Caco-2 (cell line): ENCODE results near the gene SLC36A3. TPM values are rescaled to one million over a fixed set of nuclear protein-coding genes. Genes with fewer than 3 reads are reported as not detected.

Source experiments
- BruUV-seq: library from RNA; stranded (reverse); fragments of 400-500 nt; replicated peaks from 2 replicates; lab custom pipeline; 2021; lab: Mats Ljungman, UMichigan
- CTCF ChIA-PET: fragments of 300-600 bp; sonication (Branson Sonifier 250); formaldehyde crosslinking; loops from one replicate; lab custom pipeline; 2022; ENCODE audit warnings: antibody characterized with exemption; lab: Charles Lee
- POLR2A ChIA-PET: fragments of 300-600 bp; sonication (Branson Sonifier 250); formaldehyde crosslinking; loops from one replicate; lab custom pipeline; 2022; ENCODE audit warnings: antibody characterized with exemption; lab: Charles Lee
- DNase-seq, 2 experiments: peaks; one replicate each; pipeline versions ENCODE4 v3.0.0 to v3.0.0-alpha.2; 2020 to 2022
- H3K27me3 ChIP-seq: replicated peaks from 2 replicates; pipeline ENCODE4 v1.6.0; 2011; ENCODE audit warnings: low read length; ENCODE audit not compliant: control insufficient read depth, insufficient read depth
- H3K36me3 ChIP-seq: 2 replicates; pipeline ENCODE4 v1.5.1; 2011; ENCODE audit warnings: low read length; ENCODE audit not compliant: control insufficient read depth, insufficient read depth
- H3K4me1 ChIP-seq: fragments of 250-450 bp; sonication (Bioruptor Pico); 2 replicates; pipeline ENCODE4 v1.5.1; 2020; ENCODE audit warnings: mild to moderate bottlenecking
- H3K4me3 ChIP-seq: 2 replicates; pipeline ENCODE4 v1.5.1; 2011; ENCODE audit warnings: low read depth, mild to moderate bottlenecking, control low read depth, low read length
- H3K9me3 ChIP-seq: fragments of 250-450 bp; sonication (Bioruptor Pico); 2 replicates; pipeline ENCODE4 v1.5.1; 2020; ENCODE audit warnings: mild to moderate bottlenecking, moderate library complexity
- H3K27ac Mint-ChIP-seq: one replicate; pipeline ENCODE4 v1.8.0; 2022; ENCODE audit warnings: mixed read lengths; ENCODE audit not compliant: unreplicated experiment
- H3K27me3 Mint-ChIP-seq: one replicate; pipeline ENCODE4 v1.8.0; 2022; ENCODE audit warnings: mixed read lengths; ENCODE audit not compliant: insufficient read depth, unreplicated experiment
- H3K36me3 Mint-ChIP-seq: one replicate; pipeline ENCODE4 v1.8.0; 2022; ENCODE audit warnings: mild to moderate bottlenecking, mixed read lengths; ENCODE audit not compliant: insufficient read depth, unreplicated experiment
- H3K4me1 Mint-ChIP-seq: one replicate; pipeline ENCODE4 v1.8.0; 2022; ENCODE audit warnings: low read depth, mixed read lengths; ENCODE audit not compliant: unreplicated experiment
- H3K4me3 Mint-ChIP-seq: one replicate; pipeline ENCODE4 v1.8.0; 2022; ENCODE audit warnings: mild to moderate bottlenecking, moderate library complexity, mixed read lengths; ENCODE audit not compliant: unreplicated experiment
- H3K9me3 Mint-ChIP-seq: one replicate; pipeline ENCODE4 v1.8.0; 2022; ENCODE audit warnings: mixed read lengths; ENCODE audit not compliant: unreplicated experiment
- intact Hi-C: fragments of 100-400 bp; cut with micrococcal nuclease; formaldehyde crosslinking; loops from one replicate; pipeline ENCODE4 v1.10.0; 2022; ENCODE audit not compliant: unreplicated experiment
- total RNA-seq: library from RNA; stranded (reverse); gene quantifications from 2 replicates; pipeline ENCODE4 v1.2.3, GENCODE V29; 2022
- TF ChIP-seq, protein P1 (sequence below), 2 experiments: fragments of 200-600 bp in 1 of 2; IDR thresholded peaks; 1 replicate in 1 of 2; 2 replicates in 1 of 2; pipeline versions ENCODE4 v1.5.1 to v1.8.0; 2011 to 2022; ENCODE audit warnings: antibody characterized with exemption in 1 of 2, control low read depth in 1 of 2, inconsistent platforms in 1 of 2, low read depth in 1 of 2, low read length in 1 of 2, mild to moderate bottlenecking in 1 of 2, moderate library complexity in 1 of 2; ENCODE audit not compliant: insufficient read depth in 1 of 2, severe bottlenecking in 1 of 2, unreplicated experiment in 1 of 2

SLC36A3 gene
- total RNA-seq, 1 experiment from 2014 or later: not detected

- Mint-ChIP-seq H3K27me3 (peaks cover 3% of the 10 kb centered on the region), H3K36me3 (no peaks in the 10 kb centered on the region), H3K4me3 (no peak overlapping the region), H3K4me1 (no peaks in the 10 kb centered on the region), H3K27ac (no peak overlapping the region), H3K9me3 (no peaks in the 10 kb centered on the region)
- H3K4me1 ChIP-seq: no peaks in the 10 kb centered on the region
- H3K9me3 ChIP-seq: 0 out of 2 replicates have a peak, but pooled peaks cover 3% of the 10 kb centered on the region
- no peaks in the 10 kb centered on the region for H3K36me3 ChIP-seq
- intact Hi-C loops: loop anchor here (5.0 kb wide), 1 partner anchor 168 kb away; no protein-coding TSS in a partner anchor
- ChIA-PET CTCF (interaction anchor here (1.2 kb wide), 1 partner anchor 9 kb away, joined by 6 read pairs; no protein-coding TSS in a partner anchor), POLR2A (no interaction called here)
- TF ChIP-seq, protein P1, sequence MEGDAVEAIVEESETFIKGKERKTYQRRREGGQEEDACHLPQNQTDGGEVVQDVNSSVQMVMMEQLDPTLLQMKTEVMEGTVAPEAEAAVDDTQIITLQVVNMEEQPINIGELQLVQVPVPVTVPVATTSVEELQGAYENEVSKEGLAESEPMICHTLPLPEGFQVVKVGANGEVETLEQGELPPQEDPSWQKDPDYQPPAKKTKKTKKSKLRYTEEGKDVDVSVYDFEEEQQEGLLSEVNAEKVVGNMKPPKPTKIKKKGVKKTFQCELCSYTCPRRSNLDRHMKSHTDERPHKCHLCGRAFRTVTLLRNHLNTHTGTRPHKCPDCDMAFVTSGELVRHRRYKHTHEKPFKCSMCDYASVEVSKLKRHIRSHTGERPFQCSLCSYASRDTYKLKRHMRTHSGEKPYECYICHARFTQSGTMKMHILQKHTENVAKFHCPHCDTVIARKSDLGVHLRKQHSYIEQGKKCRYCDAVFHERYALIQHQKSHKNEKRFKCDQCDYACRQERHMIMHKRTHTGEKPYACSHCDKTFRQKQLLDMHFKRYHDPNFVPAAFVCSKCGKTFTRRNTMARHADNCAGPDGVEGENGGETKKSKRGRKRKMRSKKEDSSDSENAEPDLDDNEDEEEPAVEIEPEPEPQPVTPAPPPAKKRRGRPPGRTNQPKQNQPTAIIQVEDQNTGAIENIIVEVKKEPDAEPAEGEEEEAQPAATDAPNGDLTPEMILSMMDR (IDR thresholded peaks at IDR 0.05; ENCODE audit: insufficient read depth in 1 of 2, low read depth in 1 of 2, low read length in 1 of 2, severe bottlenecking in 1 of 2, unreplicated experiment in 1 of 2): no peak
- BruUV-seq: no TSS peak
- DNase-seq: no peak
- no peaks in the 10 kb centered on the region for H3K27me3 ChIP-seq
- no peak overlapping the region for H3K4me3 ChIP-seq
Observed at GRCh38 chr5:151230048-151230680, 73.4 kb downstream of the SLC36A3 start.

DNA sequence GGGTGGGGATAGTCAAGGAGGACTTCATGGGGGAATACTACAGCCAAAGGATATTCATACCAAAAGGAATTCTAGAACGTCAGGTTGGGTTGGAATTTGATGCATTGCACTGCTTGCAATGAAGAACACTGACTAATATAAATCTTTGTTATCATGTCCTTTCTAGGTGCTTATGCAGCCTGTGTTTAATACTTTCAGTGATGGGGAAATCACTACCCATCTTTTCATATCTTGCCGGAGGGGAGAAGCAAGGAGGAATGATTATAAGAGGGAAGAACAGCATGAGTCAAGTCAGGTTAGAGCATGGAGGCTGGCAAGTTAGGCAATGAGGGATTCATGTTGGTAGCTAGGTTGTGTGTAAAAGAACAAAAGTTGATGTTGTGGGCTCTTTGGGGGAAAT lies 74.6 kb downstream of the SLC36A3 start:
- DNase-seq: no peak
- Mint-ChIP-seq H3K4me1 (no peaks in the 10 kb centered on the region), H3K27ac (no peak overlapping the region), H3K27me3 (peaks cover 3% of the 10 kb centered on the region), H3K36me3 (no peaks in the 10 kb centered on the region), H3K9me3 (no peaks in the 10 kb centered on the region), H3K4me3 (no peak overlapping the region)
- Histone ChIP-seq H3K4me1 (no peaks in the 10 kb centered on the region), H3K36me3 (no peaks in the 10 kb centered on the region), H3K9me3 (0 out of 2 replicates have a peak, but pooled peaks cover 3% of the 10 kb centered on the region), H3K4me3 (no peak overlapping the region), H3K27me3 (no peaks in the 10 kb centered on the region)
- TF ChIP-seq, protein P1 (IDR thresholded peaks at IDR 0.05; ENCODE audit: insufficient read depth in 1 of 2, low read depth in 1 of 2, low read length in 1 of 2, severe bottlenecking in 1 of 2, unreplicated experiment in 1 of 2): no peak
- intact Hi-C loops: no loop called here
- BruUV-seq: no TSS peak
- ChIA-PET POLR2A (no interaction called here), CTCF (interaction anchor here (1.2 kb wide), 1 partner anchor 10 kb away, joined by 6 read pairs; no protein-coding TSS in a partner anchor)

- CTCF ChIA-PET: interaction anchor here (0.5 kb wide), 1 partner anchor 54 kb away, joined by 7 read pairs; no protein-coding TSS in a partner anchor
- Histone ChIP-seq H3K36me3 (no peaks in the 10 kb centered on the region), H3K9me3 (0 out of 2 replicates have a peak, but pooled peaks cover 3% of the 10 kb centered on the region), H3K4me3 (no peak overlapping the region), H3K4me1 (peaks cover 4% of the 10 kb centered on the region), H3K27me3 (no peaks in the 10 kb centered on the region)
- no peaks in the 10 kb centered on the region for H3K36me3 Mint-ChIP-seq
- intact Hi-C loops: no loop called here
- H3K27ac Mint-ChIP-seq: no peak overlapping the region
- no peak for DNase-seq
- TF ChIP-seq, protein P1 (IDR thresholded peaks at IDR 0.05; ENCODE audit: insufficient read depth in 1 of 2, low read depth in 1 of 2, low read length in 1 of 2, severe bottlenecking in 1 of 2, unreplicated experiment in 1 of 2): no peak
- no peaks in the 10 kb centered on the region for H3K4me1 Mint-ChIP-seq
- BruUV-seq: no TSS peak
- no peaks in the 10 kb centered on the region for H3K9me3 Mint-ChIP-seq
- no peak overlapping the region for H3K4me3 Mint-ChIP-seq
- POLR2A ChIA-PET: no interaction called here
- H3K27me3 Mint-ChIP-seq: no peaks in the 10 kb centered on the region
Observed at GRCh38 chr5:151227918-151228447, 75.6 kb downstream of the SLC36A3 start.

Other genes with a start within 250 kb of the SLC36A3 start
- gene TNIP1, start 222.7 kb downstream of the SLC36A3 start, total RNA-seq: 62.7 and 65.7 TPM in 2 replicates
- 43.0 and 51.9 TPM in 2 replicates for gene ANXA6, start 146.0 kb downstream of the SLC36A3 start, total RNA-seq
- 5.1 TPM in 2 replicates for gene CCDC69, start 79.7 kb downstream of the SLC36A3 start, total RNA-seq
- 27.6 and 28.0 TPM in 2 replicates for gene GM2A, start 50.6 kb downstream of the SLC36A3 start, total RNA-seq
- gene SLC36A2, start 43.8 kb upstream of the SLC36A3 start, total RNA-seq: not detected in 2 replicates
- gene SLC36A1, start 143.8 kb upstream of the SLC36A3 start, total RNA-seq: 17.5 and 18.2 TPM in 2 replicates